Hepatocyte (in vitro differentiated cells): Measurements from ENCODE around the gene XRCC5.

Source experiments
- CTCF ChIP-seq: fragments of 200-600 bp; sonication (generic); IDR thresholded peaks from 2 replicates; pipeline ENCODE4 v1.5.1; 2016; ENCODE audit warnings: antibody characterized with exemption, mild to moderate bottlenecking; ENCODE audit not compliant: poor library complexity
- EZH2 ChIP-seq: fragments of 200-600 bp; sonication (generic); IDR thresholded peaks from 2 replicates; pipeline ENCODE4 v1.6.1; 2016; ENCODE audit warnings: antibody characterized with exemption, mild to moderate bottlenecking, borderline replicate concordance

GRCh38 chr2:216170076-216170763 is 61.1 kb downstream of the XRCC5 start:
- no peak for TF ChIP-seq CTCF
- TF ChIP-seq EZH2 = no peak
